B cell (primary cell): ENCODE measurements around the gene AP1M2. TPM values are rescaled to one million over a fixed set of nuclear protein-coding genes. Genes with fewer than 3 reads are reported as not detected.

Experiments
- ATAC-seq: fragments of 200-7000 bp; cut with Tn5 transposase; one replicate; pipeline ENCODE4 v1.10.0; 2021; ENCODE audit warnings: low read depth, mild to moderate bottlenecking, moderate number of reproducible peaks, moderate library complexity
- CTCF ChIA-PET: fragments of 350-600 bp; sonication (Branson Sonifier 250); formaldehyde crosslinking; loops from one replicate; lab custom pipeline; 2021; ENCODE audit warnings: antibody characterized with exemption, inconsistent platforms; lab: Charles Lee
- POLR2A ChIA-PET: fragments of 350-600 bp; sonication (Branson Sonifier 250); formaldehyde crosslinking; loops from one replicate; lab custom pipeline; 2021; ENCODE audit warnings: antibody characterized with exemption; lab: Charles Lee
- DNase-seq: peaks from one replicate; pipeline ENCODE4 v3.0.0; 2013
- H2AFZ ChIP-seq: 2 replicates; pipeline ENCODE4 v1.6.1; 2012; ENCODE audit warnings: mild to moderate bottlenecking, low read depth, low read length; ENCODE audit not compliant: insufficient read depth, poor library complexity, severe bottlenecking
- H3K27ac ChIP-seq, 2 donors: 1 replicate in 1 of 2; 2 replicates in 1 of 2; pipeline ENCODE4 v1.5.1; 2012 to 2013; ENCODE audit warnings: low read length in 2 of 2, mild to moderate bottlenecking in 2 of 2, moderate library complexity in 1 of 2
- H3K27me3 ChIP-seq, 4 experiments: fragments of 200-600 bp in 1 of 4; sonication (generic) in 1 of 4; replicated peaks in 1 of 4; 1 replicate in 2 of 4; 2 replicates in 2 of 4; pipeline versions ENCODE4 v1.6.1 to v1.7.0; 2013 to 2016; ENCODE audit warnings: low read length in 3 of 4, mild to moderate bottlenecking in 2 of 4, mixed read lengths in 1 of 4, moderate library complexity in 1 of 4; ENCODE audit not compliant: insufficient read depth in 4 of 4, control insufficient read depth in 3 of 4; ENCODE audit errors: control extremely low read depth in 1 of 4
- H3K36me3 ChIP-seq, 2 experiments: replicated peaks in 1 of 2; 1 replicate in 1 of 2; 2 replicates in 1 of 2; pipeline versions ENCODE4 v1.6.1 to v1.7.1; 2013; ENCODE audit warnings: low read length in 1 of 2; ENCODE audit not compliant: insufficient read depth in 2 of 2, control insufficient read depth in 1 of 2; ENCODE audit errors: control extremely low read depth in 1 of 2, extremely low read depth in 1 of 2
- H3K4me1 ChIP-seq, 2 donors: fragments of 200-600 bp in 1 of 2; sonication (generic) in 1 of 2; 1 replicate in 1 of 2; 2 replicates in 1 of 2; pipeline versions ENCODE4 v1.5.1 to v1.6.1; 2013 to 2017; ENCODE audit warnings: low read length in 2 of 2; ENCODE audit not compliant: control insufficient read depth in 2 of 2, insufficient read depth in 2 of 2
- H3K4me2 ChIP-seq: replicated peaks from 2 replicates; pipeline ENCODE3; 2012; ENCODE audit warnings: mild to moderate bottlenecking, low read depth, low read length; ENCODE audit not compliant: poor library complexity, severe bottlenecking
- H3K4me3 ChIP-seq, 5 experiments: fragments of 200-600 bp in 1 of 5; sonication (generic) in 1 of 5; 1 replicate in 3 of 5; 2 replicates in 2 of 5; pipeline versions ENCODE4 v1.5.1 to v1.7.0; 2011 to 2016; ENCODE audit warnings: low read length in 4 of 5, mild to moderate bottlenecking in 4 of 5, low read depth in 2 of 5, control low read depth in 1 of 5, moderate library complexity in 1 of 5; ENCODE audit not compliant: insufficient read depth in 1 of 5; ENCODE audit errors: control extremely low read depth in 1 of 5, extremely low read depth in 1 of 5
- H3K79me2 ChIP-seq: fragments of 200-600 bp; sonication (generic); one replicate; pipeline ENCODE4 v1.6.0; 2016; ENCODE audit warnings: low read length; ENCODE audit not compliant: control insufficient read depth, insufficient read depth
- H3K9ac ChIP-seq: fragments of 200-600 bp; sonication (generic); 2 replicates; pipeline ENCODE4 v1.6.1; 2017; ENCODE audit warnings: mild to moderate bottlenecking, low read length, moderate library complexity
- H3K9me3 ChIP-seq, 3 donors: one replicate each; pipeline versions ENCODE4 v1.6.1 to v1.7.1; 2013; ENCODE audit warnings: low read length in 2 of 3; ENCODE audit not compliant: control insufficient read depth in 2 of 3, insufficient read depth in 1 of 3; ENCODE audit errors: control extremely low read depth in 1 of 3
- H4K20me1 ChIP-seq: 2 replicates; pipeline ENCODE4 v1.6.0; 2012; ENCODE audit warnings: mild to moderate bottlenecking, low read length; ENCODE audit not compliant: insufficient read depth, control insufficient read depth, poor library complexity, severe bottlenecking
- H3K27ac Mint-ChIP-seq: one replicate; pipeline ENCODE4 v1.8.0; 2021; ENCODE audit warnings: mixed read lengths
- H3K27me3 Mint-ChIP-seq: one replicate; pipeline ENCODE4 v1.8.0; 2021; ENCODE audit warnings: mixed read lengths
- H3K4me1 Mint-ChIP-seq: one replicate; pipeline ENCODE4 v1.8.0; 2021; ENCODE audit warnings: mixed read lengths
- H3K4me3 Mint-ChIP-seq: one replicate; pipeline ENCODE4 v1.8.0; 2021; ENCODE audit warnings: mixed read lengths
- H3K9me3 Mint-ChIP-seq: one replicate; pipeline ENCODE4 v1.8.0; 2022; ENCODE audit warnings: mixed read lengths; ENCODE audit not compliant: insufficient read depth
- CTCF ChIP-seq: fragments of 200-600 bp; IDR thresholded peaks from one replicate; pipeline ENCODE4 v1.8.0; 2022; ENCODE audit warnings: antibody characterized with exemption, mild to moderate bottlenecking
- EZH2 ChIP-seq: IDR thresholded peaks from 2 replicates; pipeline ENCODE4 v1.6.1; 2012; ENCODE audit warnings: borderline replicate concordance, low read depth, mild to moderate bottlenecking, moderate library complexity, low read length; ENCODE audit not compliant: insufficient read depth, poor library complexity, severe bottlenecking
- WGBS: methylation state at CpG from one replicate; pipeline ENCODE4 v1.1.5; 2013; ENCODE audit warnings: missing lambda C conversion rate; ENCODE audit not compliant: insufficient coverage; 5-methylcytosine and 5-hydroxymethylcytosine counted together
- intact Hi-C: fragments of 100-400 bp; cut with micrococcal nuclease; formaldehyde crosslinking; loops from one replicate; pipeline ENCODE4 v1.10.0; 2022
- polyA plus RNA-seq: library from polyadenylated mRNA; depleted of rRNA; stranded (reverse); fragments of >200 nt; gene quantifications from 2 replicates; pipeline ENCODE4 v1.2.3, GENCODE V29; 2012
- total RNA-seq, 2 donors: library from RNA; stranded (reverse); fragments of 120-200 nt in 1 of 2; gene quantifications; 1 replicate in 1 of 2; 2 replicates in 1 of 2; pipeline versions ENCODE4 v1.2.3 to v1.2.4, GENCODE V29; 2013 to 2022

Gene AP1M2
- total and polyA plus RNA-seq, 2 donors (not counting 1 experiment from before 2014, with no cell fraction given): not detected

GRCh38 chr19:10550336-10550735 is 36.8 kb downstream of the AP1M2 start:
- TF ChIP-seq CTCF (no peak), EZH2 (no peak)
- Histone ChIP-seq H3K79me2 (peaks cover 33% of the 10 kb centered on the region), H3K4me1 (peaks cover 31 to 36% of the 10 kb centered on the region in 2 donors), H3K9me3 (peaks cover 0 to 5% (median 0%) of the 10 kb centered on the region in 3 donors), H3K4me2 (no peak overlapping the region), H2AFZ (no peak overlapping the region), H3K9ac (no peak overlapping the region), H3K27me3 (no peaks in the 10 kb centered on the region), H3K4me3 (no peak overlapping the region), H3K36me3 (peaks cover 5 to 63% of the 10 kb centered on the region in 2 experiments), H3K27ac (no peak overlapping the region), H4K20me1 (peaks cover 14% of the 10 kb centered on the region)
- WGBS: 78% methylated on average over 4 of the region's 6 CpGs
- Mint-ChIP-seq H3K4me1 (peaks cover 29% of the 10 kb centered on the region), H3K27ac (peak overlapping the region; percentile 37), H3K4me3 (no peak overlapping the region), H3K27me3 (no peaks in the 10 kb centered on the region), H3K9me3 (no peaks in the 10 kb centered on the region)
- POLR2A ChIA-PET: no interaction called here
- intact Hi-C loops: no loop called here
- DNase-seq (no peak), ATAC-seq (no peak)
- CTCF ChIA-PET: no interaction called here

DNA sequence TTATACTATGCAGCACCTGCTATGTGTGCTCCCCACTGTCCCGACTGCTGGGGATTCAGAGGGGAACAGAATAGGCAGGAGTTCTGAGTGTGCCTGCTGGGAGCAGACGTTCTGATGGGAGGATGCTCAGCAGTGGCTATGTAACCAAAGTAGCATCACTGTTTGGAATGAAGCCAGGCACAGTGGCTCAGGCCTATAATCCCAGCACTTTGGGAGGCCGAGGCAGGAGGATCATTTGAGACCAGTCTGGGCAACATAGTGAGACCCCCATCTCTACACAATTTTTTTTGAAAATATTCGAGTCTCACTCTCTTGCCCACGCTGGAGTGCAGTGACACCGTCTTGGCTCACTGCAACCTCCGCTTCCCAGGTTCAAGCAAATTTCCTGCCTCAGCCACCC is 37.4 kb downstream of the AP1M2 start:
- intact Hi-C loops: no loop called here
- POLR2A ChIA-PET: no interaction called here
- Mint-ChIP-seq H3K4me1 (peaks cover 29% of the 10 kb centered on the region), H3K27me3 (no peaks in the 10 kb centered on the region), H3K9me3 (no peaks in the 10 kb centered on the region), H3K27ac (no peak overlapping the region), H3K4me3 (no peak overlapping the region)
- peaks cover 5 to 58% of the 10 kb centered on the region in 2 experiments for H3K36me3 ChIP-seq
- no peak overlapping the region for H3K4me3 ChIP-seq
- ATAC-seq: no peak
- TF ChIP-seq CTCF: no peak
- no peak for TF ChIP-seq EZH2
- no peak overlapping the region for H3K4me2 ChIP-seq
- CTCF ChIA-PET: no interaction called here
- no peak overlapping the region for H3K9ac ChIP-seq
- no peak for DNase-seq
- peaks cover 39% of the 10 kb centered on the region for H3K79me2 ChIP-seq
- H3K27me3 ChIP-seq: no peaks in the 10 kb centered on the region
- H4K20me1 ChIP-seq: peaks cover 15% of the 10 kb centered on the region
- no peak overlapping the region for H3K27ac ChIP-seq
- H3K9me3 ChIP-seq: peaks cover 0 to 5% (median 0%) of the 10 kb centered on the region in 3 donors
- WGBS: 100% methylated on average over 2 of the region's 7 CpGs
- peaks cover 28 to 36% of the 10 kb centered on the region in 2 donors for H3K4me1 ChIP-seq
- H2AFZ ChIP-seq: no peak overlapping the region
